Activated CD8-positive, alpha-beta memory T cell treated with anti-CD3 and anti-CD28 coated beads for 48 hours (primary cell): Measurements from ENCODE around the gene CECR2.
"Not testable (repeated sequence)": the region's sequence is repeated elsewhere in the genome, so short reads cannot be mapped to it uniquely, and the experiment has no call there.

Experiments used
- DNase-seq, 3 experiments: peaks; one replicate each; pipeline ENCODE4 v3.0.0-alpha.2; 2020; ENCODE audit warnings: low read depth in 2 of 3, low spot score in 2 of 3

Gene CECR2

GRCh38 chr22:17401728-17402127, 32.5 kb downstream of the CECR2 start:
- DNase-seq, result no peak

GRCh38 chr22:17402293-17402692, 33.0 kb downstream of the CECR2 start:
- no peak for DNase-seq

- no peak for DNase-seq
Observed at GRCh38 chr22:17403906-17404305, 34.6 kb downstream of the CECR2 start.

- DNase-seq, result no peak
Observed at GRCh38 chr22:17407643-17408042, 38.4 kb downstream of the CECR2 start.

GRCh38 chr22:17410576-17410975, 41.3 kb downstream of the CECR2 start:
- no peak for DNase-seq

- no peak for DNase-seq
Observed at GRCh38 chr22:17411213-17411612, 42.0 kb downstream of the CECR2 start.

GRCh38 chr22:17412232-17412631, 43.0 kb downstream of the CECR2 start:
- no peak for DNase-seq

- DNase-seq, result no peak
Observed at GRCh38 chr22:17418890-17419324, 49.6 kb downstream of the CECR2 start.

- no peak for DNase-seq
Observed at GRCh38 chr22:17419348-17419747, 50.1 kb downstream of the CECR2 start.

- no peak for DNase-seq
Observed at GRCh38 chr22:17422736-17423343, 53.6 kb downstream of the CECR2 start.

- no peak for DNase-seq
Observed at GRCh38 chr22:17423616-17424015, 54.4 kb downstream of the CECR2 start.

GRCh38 chr22:17427528-17427927, 58.3 kb downstream of the CECR2 start:
- DNase-seq, result not testable (repeated sequence)

GRCh38 chr22:17429516-17429915, 60.3 kb downstream of the CECR2 start:
- no peak for DNase-seq

- no peak for DNase-seq
Observed at GRCh38 chr22:17430412-17430811, 61.2 kb downstream of the CECR2 start.

- DNase-seq, result no peak
Observed at GRCh38 chr22:17431179-17431578, 61.9 kb downstream of the CECR2 start.

GRCh38 chr22:17434856-17435255, 65.6 kb downstream of the CECR2 start:
- no peak for DNase-seq

- no peak for DNase-seq
Observed at GRCh38 chr22:17435375-17435774, 66.1 kb downstream of the CECR2 start.

- DNase-seq, result no peak
Observed at GRCh38 chr22:17436382-17436980, 67.2 kb downstream of the CECR2 start.

GRCh38 chr22:17436981-17437412, 67.7 kb downstream of the CECR2 start:
- no peak for DNase-seq

- DNase-seq, result no peak
Observed at GRCh38 chr22:17438026-17438425, 68.8 kb downstream of the CECR2 start.

- DNase-seq, result no peak
Observed at GRCh38 chr22:17441326-17441725, 72.1 kb downstream of the CECR2 start.

GRCh38 chr22:17443405-17444203, 74.3 kb downstream of the CECR2 start:
- no peak for DNase-seq
